Measurements from ENCODE around the gene ABI3.
A peak's percentile ranks its signal among the peaks of the same experiment; 100 is the strongest.

Gene ABI3

DNA sequence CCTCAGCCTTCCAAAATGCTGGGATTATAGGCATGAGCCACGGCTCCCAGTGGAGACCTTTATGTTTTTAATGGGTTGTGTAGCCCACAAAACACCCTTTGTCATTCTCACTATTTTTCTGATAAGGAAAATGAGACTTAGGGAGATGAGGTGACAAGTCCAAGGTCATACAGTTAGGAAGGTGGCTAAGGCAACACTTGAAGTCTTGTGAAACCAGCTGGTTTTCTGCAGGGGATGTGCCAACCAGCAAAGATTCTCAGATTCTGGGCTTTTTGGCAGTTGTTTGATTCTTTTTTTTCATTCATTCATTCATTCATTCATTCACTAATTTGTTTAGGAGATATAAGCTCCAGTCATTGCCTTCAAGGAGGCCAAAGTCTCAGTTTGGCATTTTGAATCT, 30.1 kb downstream of the ABI3 start:
- ChIA-PET POLR2A (no interaction called here), CTCF (interaction anchor here (1.1 to 2.7 kb wide), 2 partner anchors 11 to 35 kb away, joined by 3 to 11 read pairs; partner anchors contain the start of gene PHOSPHO1)
- Histone ChIP-seq H3K4me3 (ENCODE audit: control insufficient read depth in 1 of 7, extremely low read depth in 1 of 7, insufficient read depth in 4 of 7, low read depth in 2 of 7, low read length in 6 of 7) (no peak overlapping the region), H3K27me3 (replicated peaks in 2 of 5; ENCODE audit: control insufficient read depth in 4 of 5, insufficient read depth in 5 of 5, low read length in 4 of 5) (peaks cover 0 to 1% (median 0%) of the 10 kb centered on the region in 5 experiments), H3K36me3 (ENCODE audit: control insufficient read depth in 4 of 4, insufficient read depth in 4 of 4, low read length in 3 of 4) (no peaks in the 10 kb centered on the region), H3K9me3 (ENCODE audit: control extremely low read depth in 1 of 5, control insufficient read depth in 4 of 5, insufficient read depth in 2 of 5, low read depth in 1 of 5, low read length in 4 of 5) (no peaks in the 10 kb centered on the region), H3K4me1 (ENCODE audit: control extremely low read depth in 1 of 4, control insufficient read depth in 4 of 4, insufficient read depth in 4 of 4, low read length in 3 of 4) (peaks cover 0 to under 1% (median 0%) of the 10 kb centered on the region in 4 experiments), H3K27ac (ENCODE audit: insufficient read depth in 1 of 2, low read depth in 1 of 2, low read length in 2 of 2, poor library complexity in 1 of 2, severe bottlenecking in 2 of 2) (no peak overlapping the region)
- no CpG with 5 or more reads among the region's 1 CpG for WGBS (ENCODE audit: insufficient coverage)
- no peak for DNase-seq

- no peaks in the 10 kb centered on the region for H3K9me3 ChIP-seq (ENCODE audit: control extremely low read depth in 1 of 5, control insufficient read depth in 4 of 5, insufficient read depth in 2 of 5, low read depth in 1 of 5, low read length in 4 of 5)
- H3K27ac ChIP-seq (ENCODE audit: insufficient read depth in 1 of 2, low read depth in 1 of 2, low read length in 2 of 2, poor library complexity in 1 of 2, severe bottlenecking in 2 of 2) = no peak overlapping the region
- WGBS (ENCODE audit: insufficient coverage) = 96% methylated on average over 5 of the region's 8 CpGs
- ChIA-PET POLR2A (no interaction called here), CTCF (interaction anchor here (2.7 kb wide), 1 partner anchor 12 kb away, joined by 11 read pairs; the partner anchor contains the start of gene PHOSPHO1)
- H3K4me1 ChIP-seq (ENCODE audit: control extremely low read depth in 1 of 4, control insufficient read depth in 4 of 4, insufficient read depth in 4 of 4, low read length in 3 of 4) = no peaks in the 10 kb centered on the region
- no peak for DNase-seq
- peaks cover 0 to 1% (median 0%) of the 10 kb centered on the region in 5 experiments for H3K27me3 ChIP-seq (replicated peaks in 2 of 5; ENCODE audit: control insufficient read depth in 4 of 5, insufficient read depth in 5 of 5, low read length in 4 of 5)
- H3K36me3 ChIP-seq (ENCODE audit: control insufficient read depth in 4 of 4, insufficient read depth in 4 of 4, low read length in 3 of 4) = no peaks in the 10 kb centered on the region
- no peak overlapping the region for H3K4me3 ChIP-seq (ENCODE audit: control insufficient read depth in 1 of 7, extremely low read depth in 1 of 7, insufficient read depth in 4 of 7, low read depth in 2 of 7, low read length in 6 of 7)
These were observed 30.5 kb downstream of the ABI3 start for GRCh38 chr17:49241040-49241439.

- H3K9me3 ChIP-seq (ENCODE audit: control extremely low read depth in 1 of 5, control insufficient read depth in 4 of 5, insufficient read depth in 2 of 5, low read depth in 1 of 5, low read length in 4 of 5) = no peaks in the 10 kb centered on the region
- no peak for DNase-seq
- no peaks in the 10 kb centered on the region for H3K4me1 ChIP-seq (ENCODE audit: control extremely low read depth in 1 of 4, control insufficient read depth in 4 of 4, insufficient read depth in 4 of 4, low read length in 3 of 4)
- ChIA-PET POLR2A (no interaction called here), CTCF (interaction anchor here (0.6 to 2.7 kb wide), 2 partner anchors 13 to 209 kb away, joined by 3 to 11 read pairs; partner anchors contain the start of gene PHOSPHO1)
- no peaks in the 10 kb centered on the region for H3K36me3 ChIP-seq (ENCODE audit: control insufficient read depth in 4 of 4, insufficient read depth in 4 of 4, low read length in 3 of 4)
- no peaks in the 10 kb centered on the region for H3K27me3 ChIP-seq (replicated peaks in 2 of 5; ENCODE audit: control insufficient read depth in 4 of 5, insufficient read depth in 5 of 5, low read length in 4 of 5)
- H3K27ac ChIP-seq (ENCODE audit: insufficient read depth in 1 of 2, low read depth in 1 of 2, low read length in 2 of 2, poor library complexity in 1 of 2, severe bottlenecking in 2 of 2) = no peak overlapping the region
- no peak overlapping the region for H3K4me3 ChIP-seq (ENCODE audit: control insufficient read depth in 1 of 7, extremely low read depth in 1 of 7, insufficient read depth in 4 of 7, low read depth in 2 of 7, low read length in 6 of 7)
- WGBS (ENCODE audit: insufficient coverage) = 94% methylated on average over 7 of the region's 9 CpGs
These were observed 31.3 kb downstream of the ABI3 start for GRCh38 chr17:49241692-49242397.

DNA sequence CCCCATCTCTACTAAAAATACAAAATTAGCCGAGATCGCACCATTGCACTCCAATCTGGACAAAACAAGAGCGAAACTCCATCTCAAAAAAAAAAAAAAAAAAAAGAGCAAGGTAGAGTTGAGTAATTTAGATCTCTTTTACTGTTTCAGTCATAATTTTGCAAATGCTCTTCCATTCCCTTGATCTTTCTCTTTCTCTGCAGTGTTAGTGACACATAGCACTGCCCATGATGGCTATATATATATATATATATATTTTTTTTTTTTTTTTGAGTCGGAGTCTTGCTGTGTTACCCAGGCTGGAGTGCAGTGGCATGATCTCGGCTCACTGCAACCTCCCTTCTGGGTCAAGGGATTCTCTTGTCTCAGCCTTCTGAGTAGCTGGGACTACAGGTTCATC, 32.3 kb downstream of the ABI3 start:
- no peaks in the 10 kb centered on the region for H3K4me1 ChIP-seq (ENCODE audit: control extremely low read depth in 1 of 4, control insufficient read depth in 4 of 4, insufficient read depth in 4 of 4, low read length in 3 of 4)
- POLR2A ChIA-PET = no interaction called here
- H3K27me3 ChIP-seq (replicated peaks in 2 of 5; ENCODE audit: control insufficient read depth in 4 of 5, insufficient read depth in 5 of 5, low read length in 4 of 5) = no peaks in the 10 kb centered on the region
- CTCF ChIA-PET = interaction anchor here (0.6 kb wide), 1 partner anchor 210 kb away, joined by 3 read pairs; no protein-coding TSS in a partner anchor
- WGBS (ENCODE audit: insufficient coverage) = no CpG with 5 or more reads among the region's 5 CpGs
- H3K9me3 ChIP-seq (ENCODE audit: control extremely low read depth in 1 of 5, control insufficient read depth in 4 of 5, insufficient read depth in 2 of 5, low read depth in 1 of 5, low read length in 4 of 5) = no peaks in the 10 kb centered on the region
- no peak overlapping the region for H3K27ac ChIP-seq (ENCODE audit: insufficient read depth in 1 of 2, low read depth in 1 of 2, low read length in 2 of 2, poor library complexity in 1 of 2, severe bottlenecking in 2 of 2)
- H3K4me3 ChIP-seq (ENCODE audit: control insufficient read depth in 1 of 7, extremely low read depth in 1 of 7, insufficient read depth in 4 of 7, low read depth in 2 of 7, low read length in 6 of 7) = no peak overlapping the region
- H3K36me3 ChIP-seq (ENCODE audit: control insufficient read depth in 4 of 4, insufficient read depth in 4 of 4, low read length in 3 of 4) = no peaks in the 10 kb centered on the region
- no peak for DNase-seq

- ChIA-PET POLR2A (no interaction called here), CTCF (no interaction called here)
- Histone ChIP-seq H3K4me3 (ENCODE audit: control insufficient read depth in 1 of 7, extremely low read depth in 1 of 7, insufficient read depth in 4 of 7, low read depth in 2 of 7, low read length in 6 of 7) (no peak overlapping the region), H3K9me3 (ENCODE audit: control extremely low read depth in 1 of 5, control insufficient read depth in 4 of 5, insufficient read depth in 2 of 5, low read depth in 1 of 5, low read length in 4 of 5) (no peaks in the 10 kb centered on the region), H3K4me1 (ENCODE audit: control extremely low read depth in 1 of 4, control insufficient read depth in 4 of 4, insufficient read depth in 4 of 4, low read length in 3 of 4) (no peaks in the 10 kb centered on the region), H3K27me3 (replicated peaks in 2 of 5; ENCODE audit: control insufficient read depth in 4 of 5, insufficient read depth in 5 of 5, low read length in 4 of 5) (no peaks in the 10 kb centered on the region), H3K27ac (ENCODE audit: insufficient read depth in 1 of 2, low read depth in 1 of 2, low read length in 2 of 2, poor library complexity in 1 of 2, severe bottlenecking in 2 of 2) (no peak overlapping the region), H3K36me3 (ENCODE audit: control insufficient read depth in 4 of 4, insufficient read depth in 4 of 4, low read length in 3 of 4) (no peaks in the 10 kb centered on the region)
- 100% methylated on average over 3 of the region's 4 CpGs for WGBS (ENCODE audit: insufficient coverage)
- no peak for DNase-seq
These were observed 34.3 kb downstream of the ABI3 start for GRCh38 chr17:49244839-49245238.

DNA sequence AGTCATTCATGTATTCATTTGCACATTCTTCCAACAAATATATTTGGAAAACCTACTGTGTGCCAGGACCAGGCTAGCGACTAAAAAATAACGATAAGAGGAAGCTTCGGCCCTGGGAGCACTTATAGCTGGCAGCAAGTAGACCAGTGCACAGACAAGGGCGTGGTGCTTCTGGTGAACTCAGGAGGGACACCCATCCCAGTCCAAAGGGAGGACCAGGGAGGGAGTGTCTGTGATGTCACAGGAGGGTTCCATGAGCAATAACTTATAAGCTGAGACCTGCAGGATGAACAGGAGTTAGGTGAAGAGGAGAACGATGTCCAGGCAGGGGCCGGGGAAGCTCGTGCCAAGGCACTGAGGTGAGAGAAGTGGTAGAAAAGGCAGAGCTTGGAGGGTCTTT, 37.4 kb downstream of the ABI3 start:
- H3K27ac ChIP-seq (ENCODE audit: insufficient read depth in 1 of 2, low read depth in 1 of 2, low read length in 2 of 2, poor library complexity in 1 of 2, severe bottlenecking in 2 of 2) = no peak overlapping the region
- H3K4me1 ChIP-seq (ENCODE audit: control extremely low read depth in 1 of 4, control insufficient read depth in 4 of 4, insufficient read depth in 4 of 4, low read length in 3 of 4) = peaks cover 0 to 3% (median 0%) of the 10 kb centered on the region in 4 experiments
- no peak overlapping the region for H3K4me3 ChIP-seq (ENCODE audit: control insufficient read depth in 1 of 7, extremely low read depth in 1 of 7, insufficient read depth in 4 of 7, low read depth in 2 of 7, low read length in 6 of 7)
- ChIA-PET CTCF (no interaction called here), POLR2A (no interaction called here)
- no peaks in the 10 kb centered on the region for H3K36me3 ChIP-seq (ENCODE audit: control insufficient read depth in 4 of 4, insufficient read depth in 4 of 4, low read length in 3 of 4)
- no peaks in the 10 kb centered on the region for H3K9me3 ChIP-seq (ENCODE audit: control extremely low read depth in 1 of 5, control insufficient read depth in 4 of 5, insufficient read depth in 2 of 5, low read depth in 1 of 5, low read length in 4 of 5)
- no peaks in the 10 kb centered on the region for H3K27me3 ChIP-seq (replicated peaks in 2 of 5; ENCODE audit: control insufficient read depth in 4 of 5, insufficient read depth in 5 of 5, low read length in 4 of 5)
- DNase-seq = no peak
- 96% methylated on average over 7 of the region's 7 CpGs for WGBS (ENCODE audit: insufficient coverage)

DNA sequence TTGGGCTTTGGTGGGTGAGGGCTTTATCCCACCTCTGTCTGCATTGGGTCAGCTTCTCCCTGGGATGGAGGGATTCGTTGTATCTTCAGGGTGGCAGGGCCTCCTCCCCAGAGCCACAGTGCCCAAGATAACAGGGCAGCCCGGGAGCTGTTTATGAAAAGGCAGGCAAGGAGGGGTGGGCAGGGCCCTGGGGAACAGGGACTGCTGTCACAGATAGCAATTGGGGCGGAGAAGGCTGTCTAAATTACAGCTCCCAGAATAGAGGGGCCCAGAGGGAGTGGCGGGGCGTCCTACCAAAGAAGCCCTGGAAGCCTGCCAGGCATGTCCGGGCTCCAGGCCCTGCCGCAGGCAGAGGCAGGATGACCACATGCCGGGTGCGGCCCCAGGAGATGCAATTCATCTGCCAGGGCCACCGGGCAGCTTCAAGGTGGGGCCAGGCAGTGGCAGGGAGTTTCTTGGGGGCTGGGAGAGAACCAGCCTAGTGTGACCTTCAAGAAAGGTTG, 38.8 kb downstream of the ABI3 start:
- no peak overlapping the region for H3K27ac ChIP-seq (ENCODE audit: insufficient read depth in 1 of 2, low read depth in 1 of 2, low read length in 2 of 2, poor library complexity in 1 of 2, severe bottlenecking in 2 of 2)
- WGBS (ENCODE audit: insufficient coverage) = 83% methylated on average over 7 of the region's 10 CpGs
- no peaks in the 10 kb centered on the region for H3K9me3 ChIP-seq (ENCODE audit: control extremely low read depth in 1 of 5, control insufficient read depth in 4 of 5, insufficient read depth in 2 of 5, low read depth in 1 of 5, low read length in 4 of 5)
- POLR2A ChIA-PET = no interaction called here
- DNase-seq = peak in 1 of 3 donors; percentile 48
- H3K4me3 ChIP-seq (ENCODE audit: control insufficient read depth in 1 of 7, extremely low read depth in 1 of 7, insufficient read depth in 4 of 7, low read depth in 2 of 7, low read length in 6 of 7) = no peak overlapping the region
- H3K27me3 ChIP-seq (replicated peaks in 2 of 5; ENCODE audit: control insufficient read depth in 4 of 5, insufficient read depth in 5 of 5, low read length in 4 of 5) = no peaks in the 10 kb centered on the region
- H3K36me3 ChIP-seq (ENCODE audit: control insufficient read depth in 4 of 4, insufficient read depth in 4 of 4, low read length in 3 of 4) = no peaks in the 10 kb centered on the region
- CTCF ChIA-PET = no interaction called here
- peaks cover 0 to 3% (median 0%) of the 10 kb centered on the region in 4 experiments for H3K4me1 ChIP-seq (ENCODE audit: control extremely low read depth in 1 of 4, control insufficient read depth in 4 of 4, insufficient read depth in 4 of 4, low read length in 3 of 4)

All from common myeloid progenitor, CD34-positive (primary cell).